Measurements from ENCODE around the gene AADAC. TPM values are rescaled to one million over a fixed set of nuclear protein-coding genes. Genes with fewer than 3 reads are reported as not detected.
"Not testable (repeated sequence)": the region's sequence is repeated elsewhere in the genome, so short reads cannot be mapped to it uniquely, and the experiment has no call there.

Gene AADAC
- total and polyA plus RNA-seq, 9 donors: 0.21 to 40.6 (median 0.38) TPM; not detected in 5

GRCh38 chr3:151867666-151868065 lies 53.8 kb downstream of the AADAC start:
- WGBS, 3 donors: 96 to 98% (median 97%) methylated on average over 1 of the region's 1 CpG
- Histone ChIP-seq H3K4me1 (ENCODE audit: insufficient read depth) (peaks cover 2% of the 10 kb centered on the region), H3K4me3 (no peak overlapping the region), H3K36me3 (no peaks in the 10 kb centered on the region), H3K27me3 (no peaks in the 10 kb centered on the region), H3K9me3 (no peaks in the 10 kb centered on the region), H3K27ac (no peak overlapping the region)
- TF ChIP-seq CTCF (IDR thresholded peaks at IDR 0.05) (no peak), POLR2A (IDR thresholded peaks at IDR 0.05) (no peak), EP300 (IDR thresholded peaks at IDR 0.05) (no peak)
- intact Hi-C loops (cut with DNase I): no loop called here
- DNase-seq: no peak

- Histone ChIP-seq H3K27me3 (no peaks in the 10 kb centered on the region), H3K36me3 (no peaks in the 10 kb centered on the region), H3K4me3 (no peak overlapping the region), H3K27ac (no peak overlapping the region), H3K9me3 (no peaks in the 10 kb centered on the region), H3K4me1 (ENCODE audit: insufficient read depth) (peaks cover 2% of the 10 kb centered on the region)
- DNase-seq: no peak
- intact Hi-C loops (cut with DNase I): no loop called here
- WGBS, 3 donors: 10 to 12% (median 11%) methylated on average over 3 of the region's 3 CpGs
- TF ChIP-seq EP300 (IDR thresholded peaks at IDR 0.05) (no peak), CTCF (IDR thresholded peaks at IDR 0.05) (no peak), POLR2A (IDR thresholded peaks at IDR 0.05) (no peak)
Observed at GRCh38 chr3:151869181-151869580, 55.3 kb downstream of the AADAC start.

GRCh38 chr3:151871639-151872468 lies 57.9 kb downstream of the AADAC start:
- H3K4me3 ChIP-seq: no peak overlapping the region
- TF ChIP-seq EP300 (IDR thresholded peaks at IDR 0.05): no peak
- no peak for TF ChIP-seq POLR2A (IDR thresholded peaks at IDR 0.05)
- TF ChIP-seq CTCF (IDR thresholded peaks at IDR 0.05): no peak
- H3K9me3 ChIP-seq: no peaks in the 10 kb centered on the region
- no peak overlapping the region for H3K27ac ChIP-seq
- no peaks in the 10 kb centered on the region for H3K4me1 ChIP-seq (ENCODE audit: insufficient read depth)
- H3K36me3 ChIP-seq: no peaks in the 10 kb centered on the region
- no peak for DNase-seq
- WGBS, 3 donors: 57 to 59% (median 59%) methylated on average over 8 of the region's 8 CpGs
- no peaks in the 10 kb centered on the region for H3K27me3 ChIP-seq
- intact Hi-C loops (cut with DNase I): no loop called here

GRCh38 chr3:151873398-151873797 lies 59.5 kb downstream of the AADAC start, which contains the start of gene SUCNR1:
Gene SUCNR1 (plus strand): TSS chr3:151873643. CDS start chr3:151879893, 6,250 bp downstream.
- Histone ChIP-seq H3K9me3 (no peaks in the 10 kb centered on the region), H3K4me3 (no peak within 1 kb of the TSS), H3K4me1 (ENCODE audit: insufficient read depth) (no peaks in the 10 kb centered on the region), H3K27me3 (no peaks in the 10 kb centered on the region), H3K36me3 (no peaks in the 10 kb centered on the region), H3K27ac (no peak within 1 kb of the TSS)
- intact Hi-C loops (cut with DNase I): no loop called here
- DNase-seq: no peak
- TF ChIP-seq POLR2A (IDR thresholded peaks at IDR 0.05) (no peak), EP300 (IDR thresholded peaks at IDR 0.05) (no peak), CTCF (IDR thresholded peaks at IDR 0.05) (no peak)

- intact Hi-C loops (cut with DNase I); H3K4me1 ChIP-seq (ENCODE audit: insufficient read depth): not testable (repeated sequence)
- WGBS, 3 donors: 96 to 98% (median 98%) methylated on average over 5 of the region's 5 CpGs
Observed at GRCh38 chr3:151874079-151874478, 60.2 kb downstream of the AADAC start.

More at GRCh38 chr3:151874079-151874478, 60.2 kb downstream of the AADAC start:
- H3K4me3 ChIP-seq, H3K27ac ChIP-seq, H3K9me3 ChIP-seq, H3K36me3 ChIP-seq, DNase-seq, H3K27me3 ChIP-seq: not testable (repeated sequence)
